OCI-LY1 (cell line): ENCODE measurements around the gene MTIF3.

Experiments
- H2AFZ ChIP-seq: fragments of 200-600 bp; sonication (generic), shearing (Covaris generic); 2 replicates; pipeline ENCODE4 v1.6.0; 2014; ENCODE audit warnings: antibody characterized with exemption, mild to moderate bottlenecking, low read length
- H3F3A ChIP-seq: fragments of 200-600 bp; sonication (generic), shearing (Covaris generic); 2 replicates; pipeline ENCODE4 v1.6.0; 2014; ENCODE audit warnings: mild to moderate bottlenecking, antibody characterized with exemption, low read length, moderate library complexity; ENCODE audit not compliant: insufficient read depth
- H3K27ac ChIP-seq: fragments of 200-600 bp; sonication (generic); 2 replicates; pipeline ENCODE4 v1.5.1; 2014; ENCODE audit warnings: low read length, mixed run types, mild to moderate bottlenecking, low read depth; ENCODE audit not compliant: poor library complexity, severe bottlenecking
- H3K27me3 ChIP-seq: fragments of 200-600 bp; sonication (generic); 2 replicates; pipeline ENCODE4 v1.6.0; 2014; ENCODE audit warnings: antibody characterized with exemption, mild to moderate bottlenecking, low read length, moderate library complexity; ENCODE audit not compliant: insufficient read depth
- H3K36me3 ChIP-seq: fragments of 200-600 bp; sonication (generic); 2 replicates; pipeline ENCODE4 v1.6.1; 2014; ENCODE audit warnings: mild to moderate bottlenecking, antibody characterized with exemption, low read length, moderate library complexity, mixed read lengths; ENCODE audit not compliant: insufficient read depth
- H3K4me1 ChIP-seq: fragments of 200-600 bp; sonication (generic); 2 replicates; pipeline ENCODE4 v1.5.1; 2014; ENCODE audit warnings: mild to moderate bottlenecking, low read length, moderate library complexity; ENCODE audit not compliant: insufficient read depth, severe bottlenecking
- H3K4me2 ChIP-seq: fragments of 200-600 bp; sonication (generic), shearing (Covaris generic); 2 replicates; pipeline ENCODE4 v1.6.1; 2014; ENCODE audit warnings: low read length
- H3K4me3 ChIP-seq: fragments of 200-600 bp; sonication (generic); 2 replicates; pipeline ENCODE4 v1.5.1; 2014; ENCODE audit warnings: low read length, low read depth, mild to moderate bottlenecking, mixed read lengths; ENCODE audit not compliant: poor library complexity, severe bottlenecking
- H3K79me2 ChIP-seq: fragments of 200-600 bp; shearing (Covaris generic); 2 replicates; pipeline ENCODE4 v1.6.1; 2016; ENCODE audit warnings: mixed run types, low read length, mixed read lengths; ENCODE audit not compliant: insufficient read depth
- H3K9ac ChIP-seq: fragments of 200-600 bp; sonication (generic), shearing (Covaris generic); 2 replicates; pipeline ENCODE4 v1.6.1; 2014; ENCODE audit warnings: mild to moderate bottlenecking, low read length, mixed read lengths
- H3K9me2 ChIP-seq: fragments of 200-600 bp; sonication (generic), shearing (Covaris generic); 2 replicates; pipeline ENCODE4 v1.6.1; 2014; ENCODE audit warnings: low read depth, mild to moderate bottlenecking, low read length, mixed read lengths
- H3K9me3 ChIP-seq: fragments of 200-600 bp; shearing (Covaris generic); 2 replicates; pipeline ENCODE4 v1.6.1; 2014; ENCODE audit warnings: low read length, mixed read lengths
- H4K20me1 ChIP-seq: fragments of 200-600 bp; sonication (generic), shearing (Covaris generic); 2 replicates; pipeline ENCODE4 v1.6.0; 2016; ENCODE audit warnings: mild to moderate bottlenecking, low read length; ENCODE audit not compliant: insufficient read depth
- EZH2 ChIP-seq: fragments of 200-600 bp; sonication (generic), shearing (Covaris generic); IDR thresholded peaks from 2 replicates; pipeline ENCODE4 v1.8.0; 2017; ENCODE audit warnings: borderline replicate concordance, mixed run types, mild to moderate bottlenecking, antibody characterized with exemption, low read length, moderate library complexity, mixed read lengths
- TF ChIP-seq, protein P1 (sequence below): fragments of 200-600 bp; sonication (generic), shearing (Covaris generic); IDR thresholded peaks from 2 replicates; pipeline ENCODE4 v1.5.1; 2017; ENCODE audit warnings: mild to moderate bottlenecking, antibody characterized with exemption, low read length, moderate library complexity, mixed read lengths

MTIF3 gene

DNA sequence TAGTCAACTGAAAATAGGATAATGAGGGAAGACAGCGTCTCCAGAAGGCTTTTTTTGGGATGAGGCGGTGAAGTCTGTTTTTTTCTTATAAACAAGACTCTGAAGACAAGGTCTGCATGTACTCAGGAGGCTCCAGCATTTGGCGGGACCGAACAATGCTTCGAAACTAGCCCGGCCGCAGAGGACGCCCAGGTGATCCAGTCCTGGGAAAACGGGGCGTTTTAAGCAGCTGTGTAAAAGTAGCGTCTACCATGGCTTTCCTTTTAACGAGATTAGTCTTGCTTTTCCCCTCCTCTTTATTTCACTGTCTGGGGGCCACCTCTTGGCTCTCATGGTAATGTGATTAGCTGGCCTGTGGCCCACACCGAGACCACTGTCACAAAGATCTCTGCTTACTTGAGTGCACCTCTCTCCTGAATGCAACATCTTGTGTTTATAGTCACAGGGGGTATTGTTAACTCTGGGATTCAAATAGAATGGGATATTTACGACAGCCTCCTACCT is 55.3 kb downstream of the MTIF3 start:
- Histone ChIP-seq H3K4me2 (no peak overlapping the region), H3K9me3 (no peaks in the 10 kb centered on the region), H3K36me3 (no peaks in the 10 kb centered on the region), H3F3A (no peaks in the 10 kb centered on the region), H3K79me2 (no peaks in the 10 kb centered on the region), H4K20me1 (no peaks in the 10 kb centered on the region), H3K27me3 (no peaks in the 10 kb centered on the region; the same call in 1 of the 2 replicates), H3K27ac (no peak overlapping the region), H3K9ac (no peak overlapping the region), H3K9me2 (no peaks in the 10 kb centered on the region), H2AFZ (no peak overlapping the region), H3K4me3 (no peak overlapping the region), H3K4me1 (no peaks in the 10 kb centered on the region)
- TF ChIP-seq, protein P1, sequence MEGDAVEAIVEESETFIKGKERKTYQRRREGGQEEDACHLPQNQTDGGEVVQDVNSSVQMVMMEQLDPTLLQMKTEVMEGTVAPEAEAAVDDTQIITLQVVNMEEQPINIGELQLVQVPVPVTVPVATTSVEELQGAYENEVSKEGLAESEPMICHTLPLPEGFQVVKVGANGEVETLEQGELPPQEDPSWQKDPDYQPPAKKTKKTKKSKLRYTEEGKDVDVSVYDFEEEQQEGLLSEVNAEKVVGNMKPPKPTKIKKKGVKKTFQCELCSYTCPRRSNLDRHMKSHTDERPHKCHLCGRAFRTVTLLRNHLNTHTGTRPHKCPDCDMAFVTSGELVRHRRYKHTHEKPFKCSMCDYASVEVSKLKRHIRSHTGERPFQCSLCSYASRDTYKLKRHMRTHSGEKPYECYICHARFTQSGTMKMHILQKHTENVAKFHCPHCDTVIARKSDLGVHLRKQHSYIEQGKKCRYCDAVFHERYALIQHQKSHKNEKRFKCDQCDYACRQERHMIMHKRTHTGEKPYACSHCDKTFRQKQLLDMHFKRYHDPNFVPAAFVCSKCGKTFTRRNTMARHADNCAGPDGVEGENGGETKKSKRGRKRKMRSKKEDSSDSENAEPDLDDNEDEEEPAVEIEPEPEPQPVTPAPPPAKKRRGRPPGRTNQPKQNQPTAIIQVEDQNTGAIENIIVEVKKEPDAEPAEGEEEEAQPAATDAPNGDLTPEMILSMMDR, result no peak
- TF ChIP-seq EZH2, result no peak

DNA sequence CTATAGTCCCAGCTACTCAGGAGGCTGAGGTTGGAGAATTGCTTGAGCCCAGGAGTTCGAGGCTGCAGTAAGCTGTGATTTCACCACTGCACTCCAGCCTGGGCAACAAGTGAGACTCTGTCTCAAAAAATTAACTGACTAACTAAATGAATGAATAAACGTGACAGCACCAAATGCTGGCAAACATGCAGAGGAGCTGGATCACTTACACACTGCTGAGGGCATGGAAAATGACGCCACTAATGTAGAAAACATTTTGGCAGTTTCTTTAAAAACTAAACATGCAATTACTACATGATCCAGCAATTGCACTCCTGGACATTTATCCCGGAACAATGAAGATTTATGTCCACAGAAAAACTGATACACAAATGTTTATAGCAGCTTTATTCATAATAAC is 57.3 kb downstream of the MTIF3 start:
- Histone ChIP-seq H3K4me2 (no peak overlapping the region), H3K9ac (no peak overlapping the region), H4K20me1 (no peaks in the 10 kb centered on the region), H3K36me3 (no peaks in the 10 kb centered on the region), H3K4me3 (no peak overlapping the region), H3K27me3 (no peaks in the 10 kb centered on the region; the same call in 1 of the 2 replicates), H3K9me3 (no peaks in the 10 kb centered on the region), H2AFZ (no peak overlapping the region), H3K27ac (no peak overlapping the region), H3K79me2 (no peaks in the 10 kb centered on the region), H3K4me1 (no peaks in the 10 kb centered on the region), H3K9me2 (no peaks in the 10 kb centered on the region), H3F3A (no peaks in the 10 kb centered on the region)
- no peak for TF ChIP-seq EZH2
- TF ChIP-seq, protein P1, result no peak

DNA sequence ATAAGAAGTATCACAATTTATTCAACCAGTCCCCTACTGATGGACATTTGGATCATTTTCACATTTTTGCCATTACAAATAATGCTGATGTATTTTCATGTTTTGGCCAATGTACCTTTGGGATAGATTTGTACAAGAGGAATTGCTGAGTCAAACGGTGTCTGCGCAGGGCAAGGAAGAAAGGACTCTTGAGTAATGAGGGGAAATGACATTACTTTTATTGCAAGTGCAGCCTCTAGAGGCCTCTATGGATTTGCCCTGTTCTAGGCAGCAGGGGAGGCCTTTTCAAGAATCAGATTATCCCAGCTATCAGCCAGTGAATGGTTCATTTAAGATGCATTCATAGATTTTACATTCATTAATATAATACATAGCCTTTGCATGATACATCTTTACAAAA is 58.9 kb downstream of the MTIF3 start:
- TF ChIP-seq, protein P1, result no peak
- no peak for TF ChIP-seq EZH2
- Histone ChIP-seq H3K27ac (no peak overlapping the region), H3K79me2 (no peaks in the 10 kb centered on the region), H3K9ac (no peak overlapping the region), H3K4me2 (no peak overlapping the region), H3K36me3 (no peaks in the 10 kb centered on the region), H4K20me1 (no peaks in the 10 kb centered on the region), H3K4me3 (no peak overlapping the region), H3K27me3 (no peaks in the 10 kb centered on the region; the same call in 1 of the 2 replicates), H3K4me1 (no peaks in the 10 kb centered on the region), H3K9me3 (no peaks in the 10 kb centered on the region), H3K9me2 (no peaks in the 10 kb centered on the region), H2AFZ (no peak overlapping the region), H3F3A (no peaks in the 10 kb centered on the region)
